Fibroblast of lung (primary cell): ENCODE data around the gene RASGEF1B. TPM values are rescaled to one million over a fixed set of nuclear protein-coding genes. Genes with fewer than 3 reads are reported as not detected.

ENCODE experiments used
- DNase-seq, 2 donors: peaks; one replicate each; pipeline versions ENCODE4 v3.0.0 to v3.0.0-alpha.2; 2010; ENCODE audit warnings: low read depth in 2 of 2
- H2AFZ ChIP-seq: 2 replicates; pipeline ENCODE4 v1.5.1; 2012; ENCODE audit warnings: low read length, control low read depth, inconsistent platforms
- H3K27ac ChIP-seq: 2 replicates; pipeline ENCODE4 v1.5.1; 2011; ENCODE audit warnings: low read length, control low read depth; ENCODE audit not compliant: insufficient read depth
- H3K27me3 ChIP-seq: 2 replicates; pipeline ENCODE4 v1.5.1; 2011; ENCODE audit warnings: mild to moderate bottlenecking, low read length; ENCODE audit not compliant: control insufficient read depth, insufficient read depth
- H3K36me3 ChIP-seq: 2 replicates; pipeline ENCODE4 v1.5.1; 2011; ENCODE audit warnings: low read length; ENCODE audit not compliant: control insufficient read depth, insufficient read depth
- H3K4me1 ChIP-seq: 2 replicates; pipeline ENCODE4 v1.5.1; 2011; ENCODE audit warnings: low read length; ENCODE audit not compliant: control insufficient read depth, insufficient read depth; ENCODE audit errors: extremely low read depth
- H3K4me2 ChIP-seq: 2 replicates; pipeline ENCODE4 v1.5.1; 2011; ENCODE audit warnings: low read length, control low read depth; ENCODE audit not compliant: insufficient read depth; ENCODE audit errors: extremely low read depth
- H3K4me3 ChIP-seq, 4 experiments: fragments of 200-600 bp in 1 of 4; sonication (generic) in 1 of 4; replicated peaks in 1 of 4; 2 replicates each; pipeline ENCODE4 v1.5.1; 2011 to 2016; ENCODE audit warnings: low read length in 4 of 4, low read depth in 3 of 4, mild to moderate bottlenecking in 3 of 4, control low read depth in 2 of 4, inconsistent platforms in 1 of 4, mixed read lengths in 1 of 4; ENCODE audit not compliant: insufficient read depth in 1 of 4; ENCODE audit errors: control extremely low read depth in 1 of 4
- H3K79me2 ChIP-seq: 2 replicates; pipeline ENCODE4 v1.5.1; 2012; ENCODE audit warnings: mild to moderate bottlenecking, low read length, inconsistent platforms; ENCODE audit not compliant: control insufficient read depth, insufficient read depth
- H3K9ac ChIP-seq: 2 replicates; pipeline ENCODE4 v1.5.1; 2011; ENCODE audit warnings: mild to moderate bottlenecking, low read length, control low read depth; ENCODE audit not compliant: insufficient read depth
- H3K9me3 ChIP-seq: 2 replicates; pipeline ENCODE4 v1.5.1; 2012; ENCODE audit warnings: low read depth, low read length; ENCODE audit not compliant: control insufficient read depth, insufficient read depth
- H4K20me1 ChIP-seq: 2 replicates; pipeline ENCODE4 v1.5.1; 2011; ENCODE audit warnings: low read length; ENCODE audit not compliant: control insufficient read depth, insufficient read depth; ENCODE audit errors: extremely low read depth
- CTCF ChIP-seq, 2 donors: IDR thresholded peaks in 1 of 2; conservative IDR thresholded peaks in 1 of 2; 1 replicate in 1 of 2; 2 replicates in 1 of 2; pipeline ENCODE4 v1.5.1; 2011 to 2012; ENCODE audit warnings: low read length in 2 of 2, control low read depth in 1 of 2, inconsistent platforms in 1 of 2, low read depth in 1 of 2, mild to moderate bottlenecking in 1 of 2
- EZH2 ChIP-seq: IDR thresholded peaks from 2 replicates; pipeline ENCODE4 v1.5.1; 2012; ENCODE audit warnings: low read length, control low read depth, mild to moderate bottlenecking; ENCODE audit errors: missing control alignments
- polyA plus RNA-seq, 2 donors: library from polyadenylated mRNA; depleted of rRNA in 1 of 2; stranded (reverse) in 1 of 2; unstranded in 1 of 2; fragments of >200 nt; gene quantifications; 2 replicates each; pipeline ENCODE4 v1.2.1, GENCODE V29; 2011 to 2012; ENCODE audit warnings: missing spikeins in 1 of 2
- total RNA-seq: library from RNA; depleted of rRNA; stranded (reverse); fragments of >200 nt; gene quantifications from 2 replicates; pipeline ENCODE4 v1.2.1, GENCODE V29; 2014

RASGEF1B gene
- total and polyA plus RNA-seq, 2 donors (not counting 1 experiment from before 2014, with no cell fraction given): 0.02 to 0.33 TPM

DNA sequence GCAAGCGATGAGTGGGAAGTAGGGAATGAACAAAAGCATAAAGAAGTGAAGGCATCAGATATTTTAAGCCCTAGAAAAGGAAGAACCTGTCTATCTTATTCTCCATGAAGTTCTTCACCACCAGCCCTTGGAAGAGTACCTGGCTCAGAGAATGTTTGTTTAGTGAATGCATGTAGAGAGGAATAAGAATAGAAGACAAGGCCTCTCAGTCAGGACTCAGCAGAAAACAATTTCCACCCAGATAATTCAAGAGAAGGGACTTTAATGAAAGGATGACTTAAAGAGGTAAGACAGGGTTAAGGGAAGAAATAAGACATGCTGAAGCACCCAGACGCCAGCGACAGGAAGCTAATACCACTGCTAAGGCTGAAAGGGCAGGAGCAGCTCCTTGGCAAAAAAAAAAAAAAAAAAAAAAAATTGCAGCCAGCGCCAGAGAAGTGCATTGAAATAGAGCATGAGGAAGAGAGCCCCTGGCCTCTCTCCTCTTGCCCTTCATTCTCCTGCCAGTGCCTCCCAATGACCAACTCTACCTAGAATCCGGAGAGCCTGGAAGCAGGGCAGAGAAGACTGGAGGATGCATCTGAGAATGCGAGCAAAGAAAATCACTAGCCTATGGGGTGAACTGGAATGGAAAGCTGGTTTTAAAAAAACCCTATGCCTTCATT, 47.2 kb upstream of the RASGEF1B start:
- TF ChIP-seq EZH2: no peak
- TF ChIP-seq CTCF (conservative IDR thresholded peaks at IDR 0.05 in 1 of 2, IDR thresholded peaks at IDR 0.05 in 1 of 2; ENCODE audit: low read depth in 1 of 2, low read length in 2 of 2): no peak
- Histone ChIP-seq H3K9me3 (no peaks in the 10 kb centered on the region), H3K9ac (no peak overlapping the region), H3K27ac (no peak overlapping the region), H3K4me1 (no peaks in the 10 kb centered on the region), H4K20me1 (no peaks in the 10 kb centered on the region), H3K79me2 (no peaks in the 10 kb centered on the region), H3K36me3 (no peaks in the 10 kb centered on the region), H3K4me2 (no peak overlapping the region), H3K4me3 (no peak overlapping the region), H2AFZ (no peak overlapping the region), H3K27me3 (no peaks in the 10 kb centered on the region)
- no peak for DNase-seq

GRCh38 chr4:81516241-81516640, 44.5 kb upstream of the RASGEF1B start:
- no peak overlapping the region for H3K27ac ChIP-seq
- no peak for DNase-seq
- TF ChIP-seq CTCF (conservative IDR thresholded peaks at IDR 0.05 in 1 of 2, IDR thresholded peaks at IDR 0.05 in 1 of 2; ENCODE audit: low read depth in 1 of 2, low read length in 2 of 2) (no peak), EZH2 (no peak)
- no peak overlapping the region for H2AFZ ChIP-seq
- no peaks in the 10 kb centered on the region for H3K4me1 ChIP-seq
- no peaks in the 10 kb centered on the region for H3K79me2 ChIP-seq
- H3K27me3 ChIP-seq: no peaks in the 10 kb centered on the region
- no peak overlapping the region for H3K4me3 ChIP-seq
- H4K20me1 ChIP-seq: no peaks in the 10 kb centered on the region
- H3K36me3 ChIP-seq: no peaks in the 10 kb centered on the region
- H3K9ac ChIP-seq: no peak overlapping the region
- no peak overlapping the region for H3K4me2 ChIP-seq
- H3K9me3 ChIP-seq: no peaks in the 10 kb centered on the region

DNA sequence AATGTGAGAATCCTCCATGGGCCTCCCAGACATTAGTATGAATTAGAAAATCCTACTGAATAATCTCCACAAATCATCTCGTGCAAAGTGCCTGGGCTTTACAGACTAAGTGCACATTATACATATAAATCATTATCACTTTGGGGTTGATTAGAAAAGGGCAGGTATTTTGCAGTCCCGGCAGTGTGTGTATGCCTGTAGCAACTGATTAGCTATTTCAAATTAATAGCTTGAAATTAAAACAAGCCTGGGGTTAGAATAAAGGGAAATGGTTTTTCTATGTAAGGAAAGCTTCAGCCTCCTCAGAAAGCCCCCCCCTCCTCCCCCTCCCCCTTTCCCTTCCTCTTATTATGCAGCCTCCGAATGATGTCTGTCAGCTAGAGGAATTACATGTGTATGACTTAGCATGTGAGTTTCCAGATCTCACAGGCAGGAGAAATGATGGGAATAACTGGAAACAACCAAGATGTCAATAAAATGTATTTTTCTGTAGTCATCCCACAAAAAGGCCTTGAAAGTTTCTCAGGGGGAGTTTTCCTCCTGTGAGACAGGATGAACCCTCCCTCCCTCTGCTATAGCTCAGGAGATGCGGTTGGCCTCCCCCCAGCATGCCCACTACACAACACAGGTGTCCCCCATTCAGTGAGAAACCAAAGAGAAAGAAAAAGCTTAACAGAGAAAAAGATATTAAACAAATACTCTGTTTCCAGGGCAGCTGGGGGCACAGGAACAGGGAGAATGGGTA, 41.2 kb upstream of the RASGEF1B start:
- no peaks in the 10 kb centered on the region for H3K27me3 ChIP-seq
- no peak for DNase-seq
- H3K4me3 ChIP-seq: no peak overlapping the region
- H3K27ac ChIP-seq: no peak overlapping the region
- no peaks in the 10 kb centered on the region for H3K79me2 ChIP-seq
- no peaks in the 10 kb centered on the region for H3K36me3 ChIP-seq
- TF ChIP-seq EZH2 (no peak), CTCF (conservative IDR thresholded peaks at IDR 0.05 in 1 of 2, IDR thresholded peaks at IDR 0.05 in 1 of 2; ENCODE audit: low read depth in 1 of 2, low read length in 2 of 2) (no peak)
- no peak overlapping the region for H3K4me2 ChIP-seq
- no peaks in the 10 kb centered on the region for H3K4me1 ChIP-seq
- H2AFZ ChIP-seq: no peak overlapping the region
- no peaks in the 10 kb centered on the region for H3K9me3 ChIP-seq
- no peak overlapping the region for H3K9ac ChIP-seq
- no peaks in the 10 kb centered on the region for H4K20me1 ChIP-seq
